Fibroblast of lung (primary cell): ENCODE measurements around the gene RNF34.

Experiments used
- CTCF ChIP-seq, 2 donors: IDR thresholded peaks in 1 of 2; conservative IDR thresholded peaks in 1 of 2; 1 replicate in 1 of 2; 2 replicates in 1 of 2; pipeline ENCODE4 v1.5.1; 2011 to 2012; ENCODE audit warnings: low read length in 2 of 2, control low read depth in 1 of 2, inconsistent platforms in 1 of 2, low read depth in 1 of 2, mild to moderate bottlenecking in 1 of 2
- EZH2 ChIP-seq: IDR thresholded peaks from 2 replicates; pipeline ENCODE4 v1.5.1; 2012; ENCODE audit warnings: low read length, control low read depth, mild to moderate bottlenecking; ENCODE audit errors: missing control alignments

DNA sequence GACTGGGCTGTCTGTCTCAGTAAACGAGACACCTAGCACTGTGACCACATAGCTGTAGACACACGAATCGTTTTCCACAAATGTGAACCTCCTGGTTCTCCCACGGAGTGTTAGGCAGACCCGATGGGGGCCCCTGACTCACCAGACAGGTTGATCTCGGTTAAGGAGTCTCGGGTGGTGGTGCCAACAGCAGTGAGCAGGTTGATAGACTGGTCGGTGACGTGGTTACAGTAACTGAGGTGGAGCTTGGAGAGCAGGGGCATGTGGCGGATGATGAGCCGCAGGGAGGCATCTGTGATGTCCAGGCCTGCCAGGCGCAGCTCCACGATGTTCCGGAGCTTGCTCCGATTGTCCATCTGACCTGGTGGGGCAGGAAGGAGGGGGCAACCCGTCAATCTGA lies 39.8 kb downstream of the RNF34 start:
- TF ChIP-seq CTCF (conservative IDR thresholded peaks at IDR 0.05 in 1 of 2, IDR thresholded peaks at IDR 0.05 in 1 of 2; ENCODE audit: low read depth in 1 of 2, low read length in 2 of 2), result no peak
- TF ChIP-seq EZH2, result no peak
